H1 (cell line): ENCODE data around the gene LSM10. TPM values are rescaled to one million over a fixed set of nuclear protein-coding genes. Genes with fewer than 3 reads are reported as not detected.

Source experiments
- CTCF ChIA-PET: fragments of 300-600 bp; sonication (Branson Sonifier 250); formaldehyde crosslinking; loops from one replicate; lab custom pipeline; 2021; ENCODE audit not compliant: partially characterized antibody; lab: Charles Lee
- POLR2A ChIA-PET: fragments of 300-600 bp; sonication (Branson Sonifier 250); formaldehyde crosslinking; loops from one replicate; lab custom pipeline; 2021; ENCODE audit warnings: inconsistent platforms; ENCODE audit not compliant: partially characterized antibody; lab: Charles Lee
- DNase-seq, 2 experiments: peaks; one replicate each; pipeline versions ENCODE4 v3.0.0 to v3.0.0-alpha.2; 2010 to 2022; ENCODE audit warnings: low spot score in 2 of 2, low read depth in 1 of 2, mixed read lengths in 1 of 2
- FAIRE-seq: peaks from 2 replicates; lab custom pipeline; 2011; peaks lifted over from hg19 to GRCh38; lab: Jason Lieb, UNC
- H2AFZ ChIP-seq: 2 replicates; pipeline ENCODE4 v1.8.1; 2012; ENCODE audit warnings: low read length, inconsistent platforms
- H2AK5ac ChIP-seq: 2 replicates; pipeline ENCODE4 v1.6.1; 2013; ENCODE audit warnings: low read depth, low read length
- H2BK120ac ChIP-seq: replicated peaks from 2 replicates; pipeline ENCODE3; 2013; ENCODE audit warnings: low read depth, low read length, inconsistent platforms
- H2BK12ac ChIP-seq: 2 replicates; pipeline ENCODE4 v1.6.1; 2013; ENCODE audit warnings: low read depth, low read length
- H2BK15ac ChIP-seq: 2 replicates; pipeline ENCODE4 v1.6.1; 2013; ENCODE audit warnings: low read length
- H2BK20ac ChIP-seq: 2 replicates; pipeline ENCODE4 v1.6.1; 2013; ENCODE audit warnings: low read length
- H2BK5ac ChIP-seq: 2 replicates; pipeline ENCODE4 v1.6.1; 2013; ENCODE audit warnings: low read depth, low read length
- H3K14ac ChIP-seq: 2 replicates; pipeline ENCODE4 v1.6.1; 2013; ENCODE audit warnings: inconsistent platforms; ENCODE audit not compliant: insufficient read length
- H3K18ac ChIP-seq: 2 replicates; pipeline ENCODE4 v1.6.1; 2013; ENCODE audit warnings: low read length; ENCODE audit errors: extremely low read depth
- H3K23ac ChIP-seq: 2 replicates; pipeline ENCODE4 v1.6.1; 2013; ENCODE audit warnings: inconsistent platforms; ENCODE audit not compliant: insufficient read length
- H3K23me2 ChIP-seq: 2 replicates; pipeline ENCODE4 v1.6.1; 2013; ENCODE audit warnings: low read depth, low read length
- H3K27ac ChIP-seq: 2 replicates; pipeline ENCODE4 v1.6.1; 2011; ENCODE audit warnings: low read depth, low read length, inconsistent platforms
- H3K27me3 ChIP-seq, 4 experiments: replicated peaks in 1 of 4; 1 replicate in 1 of 4; 2 replicates in 3 of 4; pipeline versions ENCODE4 v1.6.1 to v1.8.1; 2011 to 2013; ENCODE audit warnings: low read length in 3 of 4, mild to moderate bottlenecking in 3 of 4, inconsistent platforms in 2 of 4, mixed read lengths in 2 of 4, moderate library complexity in 1 of 4; ENCODE audit not compliant: control insufficient read depth in 3 of 4, insufficient read depth in 3 of 4; ENCODE audit errors: extremely low read depth in 1 of 4
- H3K36me3 ChIP-seq, 4 experiments: 2 replicates each; pipeline versions ENCODE4 v1.6.1 to v1.8.1; 2011 to 2013; ENCODE audit warnings: mild to moderate bottlenecking in 4 of 4, low read length in 3 of 4, moderate library complexity in 2 of 4, control low read depth in 1 of 4, inconsistent platforms in 1 of 4; ENCODE audit not compliant: insufficient read depth in 4 of 4, control insufficient read depth in 2 of 4
- H3K4ac ChIP-seq: replicated peaks from 2 replicates; pipeline ENCODE3; 2013; ENCODE audit warnings: low read length, low read depth, mixed read lengths, inconsistent platforms; ENCODE audit not compliant: insufficient read length
- H3K4me1 ChIP-seq, 4 experiments: replicated peaks in 1 of 4; 1 replicate in 1 of 4; 2 replicates in 3 of 4; pipeline versions ENCODE4 v1.6.1 to v1.8.1; 2011 to 2013; ENCODE audit warnings: low read length in 3 of 4, inconsistent platforms in 2 of 4, mixed read lengths in 1 of 4; ENCODE audit not compliant: insufficient read depth in 4 of 4, control insufficient read depth in 3 of 4
- H3K4me2 ChIP-seq, 2 experiments: 2 replicates each; pipeline versions ENCODE4 v1.6.1 to v1.8.1; 2011 to 2013; ENCODE audit warnings: low read depth in 2 of 2, low read length in 2 of 2, control low read depth in 1 of 2, inconsistent platforms in 1 of 2, mild to moderate bottlenecking in 1 of 2; ENCODE audit not compliant: insufficient read depth in 1 of 2
- H3K4me3 ChIP-seq, 4 experiments: fragments of 200-600, 300-600 bp in 1 of 4; sonication (generic), shearing (Covaris generic), sonication (Bioruptor Twin) in 1 of 4; 2 replicates each; pipeline versions ENCODE4 v1.5.1 to v1.8.1; 2011 to 2016; ENCODE audit warnings: low read length in 4 of 4, low read depth in 3 of 4, control low read depth in 2 of 4, inconsistent platforms in 2 of 4, mild to moderate bottlenecking in 2 of 4, mixed read lengths in 1 of 4, moderate library complexity in 1 of 4; ENCODE audit not compliant: insufficient read depth in 2 of 4; ENCODE audit errors: extremely low read depth in 1 of 4
- H3K56ac ChIP-seq: replicated peaks from 2 replicates; pipeline ENCODE3; 2013; ENCODE audit warnings: low read depth, mild to moderate bottlenecking, mixed read lengths, low read length, inconsistent platforms; ENCODE audit not compliant: insufficient read length
- H3K79me1 ChIP-seq: 2 replicates; pipeline ENCODE4 v1.6.1; 2013; ENCODE audit warnings: low read depth, low read length, control low read depth
- H3K79me2 ChIP-seq, 2 experiments: 2 replicates each; pipeline versions ENCODE4 v1.6.1 to v1.8.1; 2012 to 2013; ENCODE audit warnings: low read length in 2 of 2, mild to moderate bottlenecking in 2 of 2, inconsistent platforms in 1 of 2; ENCODE audit not compliant: insufficient read depth in 2 of 2, control insufficient read depth in 1 of 2
- H3K9ac ChIP-seq, 4 experiments: replicated peaks in 1 of 4; 1 replicate in 1 of 4; 2 replicates in 3 of 4; pipeline versions ENCODE4 v1.6.1 to v1.8.1; 2011 to 2013; ENCODE audit warnings: low read depth in 3 of 4, low read length in 3 of 4, control low read depth in 2 of 4, mild to moderate bottlenecking in 2 of 4, moderate library complexity in 2 of 4, inconsistent platforms in 1 of 4; ENCODE audit errors: extremely low read depth in 1 of 4
- H3K9me3 ChIP-seq, 2 experiments: 2 replicates each; pipeline versions ENCODE4 v1.6.1 to v1.8.1; 2012 to 2013; ENCODE audit warnings: mild to moderate bottlenecking in 2 of 2, moderate library complexity in 2 of 2, control low read depth in 1 of 2, inconsistent platforms in 1 of 2, low read depth in 1 of 2, low read length in 1 of 2, mixed read lengths in 1 of 2; ENCODE audit not compliant: insufficient read depth in 2 of 2
- H4K20me1 ChIP-seq, 2 experiments: replicated peaks in 1 of 2; 2 replicates each; pipeline versions ENCODE3 to v1.8.1; 2011 to 2013; ENCODE audit warnings: inconsistent platforms in 2 of 2, low read length in 2 of 2, mild to moderate bottlenecking in 1 of 2; ENCODE audit not compliant: insufficient read depth in 2 of 2, control insufficient read depth in 1 of 2
- H4K5ac ChIP-seq: 2 replicates; pipeline ENCODE4 v1.6.1; 2013; ENCODE audit warnings: low read length, low read depth, mixed read lengths, inconsistent platforms; ENCODE audit not compliant: insufficient read length
- H4K8ac ChIP-seq: 2 replicates; pipeline ENCODE4 v1.8.0; 2013; ENCODE audit warnings: mild to moderate bottlenecking, moderate library complexity, low read length, inconsistent platforms; ENCODE audit not compliant: insufficient read depth; ENCODE audit errors: extremely low read depth
- H4K91ac ChIP-seq: replicated peaks from 2 replicates; pipeline ENCODE3; 2013; ENCODE audit warnings: low read length, mixed read lengths, inconsistent platforms; ENCODE audit not compliant: insufficient read length
- BRCA1 ChIP-seq: IDR thresholded peaks from 2 replicates; pipeline ENCODE4 v1.6.1; 2012; ENCODE audit warnings: low read depth, low read length, improper control_type of control experiment
- CBX5 ChIP-seq: fragments of 300-800, 300-1000 bp; sonication (generic); IDR thresholded peaks from 2 replicates; pipeline ENCODE4 v1.7.1; 2016; ENCODE audit warnings: antibody characterized with exemption, low read length, low read depth
- CTBP2 ChIP-seq: IDR thresholded peaks from 2 replicates; pipeline ENCODE4 v1.7.0; 2011; ENCODE audit warnings: borderline replicate concordance, mild to moderate bottlenecking, moderate library complexity, mixed read lengths, low read length; ENCODE audit not compliant: insufficient read depth, insufficient read length
- RNF2 ChIP-seq: fragments of 200-900, 300-1000 bp; sonication (generic); IDR thresholded peaks from 2 replicates; pipeline ENCODE4 v1.7.1; 2016; ENCODE audit warnings: borderline replicate concordance, low read depth, mild to moderate bottlenecking, antibody characterized with exemption, low read length; ENCODE audit not compliant: poor library complexity, severe bottlenecking; ENCODE audit errors: missing control alignments
- WGBS, 2 experiments: shearing (Covaris generic) in 1 of 2; methylation state at CpG; one replicate each; pipeline versions ENCODE4 v1.1.6 to v1.1.7; 2013 to 2015; ENCODE audit warnings: low lambda C conversion rate in 2 of 2, mixed read lengths in 2 of 2, inconsistent platforms in 1 of 2, low coverage in 1 of 2, missing lambda C conversion rate in 1 of 2; ENCODE audit not compliant: insufficient replicate concordance in 2 of 2, insufficient coverage in 1 of 2, insufficient read length in 1 of 2; ENCODE audit errors: extremely low coverage in 1 of 2, missing lambda C conversion rate in 1 of 2; 5-methylcytosine and 5-hydroxymethylcytosine counted together
- polyA plus RNA-seq, 7 experiments: library from polyadenylated mRNA; depleted of rRNA in 3 of 7; stranded (reverse) in 5 of 7; unstranded in 2 of 7; fragments of >200 nt in 5 of 7; fragments of 200-250 nt in 2 of 7; gene quantifications; 1 replicate in 5 of 7; 2 replicates in 1 of 7; 4 replicates in 1 of 7; pipeline versions ENCODE4 v1.2.1 to v1.2.3, GENCODE V29; 2011 to 2013; ENCODE audit warnings: missing spikeins in 2 of 7, mixed read lengths in 2 of 7
- total RNA-seq: library from RNA; stranded (reverse); fragmentation: NEBNext Ultra II Directional; extraction: Animal tissue kit (Norgen Biotek cat#: 25700); gene quantifications from 2 replicates; pipeline ENCODE4 v1.2.1, GENCODE V29; 2021

LSM10 gene
- total and polyA plus RNA-seq, 2 of the 8 experiments (the other 6 are each of a cell fraction or from before 2014, with no cell fraction given), result 59.5 to 140 TPM

- no peak overlapping the region for H3K9ac ChIP-seq
- no peaks in the 10 kb centered on the region for H3K9me3 ChIP-seq
- H2BK15ac ChIP-seq, result no peak overlapping the region
- H3K14ac ChIP-seq, result no peak overlapping the region
- H2BK120ac ChIP-seq, result no peak overlapping the region
- H4K8ac ChIP-seq, result no peak overlapping the region
- peaks cover 11% of the 10 kb centered on the region for H3K23me2 ChIP-seq
- FAIRE-seq, result no peak
- H3K27ac ChIP-seq, result no peak overlapping the region
- H3K18ac ChIP-seq, result no peak overlapping the region; the same call in 1 of the 2 replicates
- WGBS, 2 experiments, result 90% methylated on average over 7 of the region's 7 CpGs; no CpG with 5 or more reads in 1 of the 2 experiments
- no peaks in the 10 kb centered on the region for H3K27me3 ChIP-seq
- H3K23ac ChIP-seq, result no peak overlapping the region
- no peak overlapping the region for H2AK5ac ChIP-seq
- peak overlapping the region; percentile 87 to 98 for H3K4me2 ChIP-seq
- H3K4me3 ChIP-seq, result peak overlapping the region in 2 of 4 experiments; percentile 73 to 80; a peak in 3 of 8 replicates
- H3K79me1 ChIP-seq, result peaks cover 3% of the 10 kb centered on the region; the same call in 1 of the 2 replicates
- ChIA-PET POLR2A (interaction anchor here (0.8 to 6.2 kb wide), 8 partner anchors 14 to 1675 kb away, joined by 3 to 36 read pairs (median 3); partner anchors contain the start of gene EVA1B), CTCF (interaction anchor here (1.1 to 3.6 kb wide), 6 partner anchors 11 to 174 kb away, joined by 3 to 28 read pairs (median 4); partner anchors contain the start of gene THRAP3)
- no peak overlapping the region for H2BK12ac ChIP-seq
- H3K56ac ChIP-seq, result no peak overlapping the region
- peaks cover 0 to 6% (median 5%) of the 10 kb centered on the region in 4 experiments; a peak in 6 of 8 replicates for H3K36me3 ChIP-seq
- no peak overlapping the region for H4K91ac ChIP-seq
- H3K4me1 ChIP-seq, result peaks cover 0 to 12% (median 11%) of the 10 kb centered on the region in 4 experiments; a peak in 5 of 7 replicates
- no peak overlapping the region for H4K5ac ChIP-seq
- DNase-seq, result no peak
- H3K4ac ChIP-seq, result no peak overlapping the region
- no peak overlapping the region for H2AFZ ChIP-seq
- peaks cover 0 to 6% of the 10 kb centered on the region in 2 experiments for H4K20me1 ChIP-seq
- H2BK5ac ChIP-seq, result no peak overlapping the region
- TF ChIP-seq RNF2 (no peak), BRCA1 (no peak), CBX5 (no peak), CTBP2 (no peak)
- H3K79me2 ChIP-seq, result peaks cover 0 to 11% of the 10 kb centered on the region in 2 experiments; a peak in 3 of 4 replicates
- H2BK20ac ChIP-seq, result no peak overlapping the region
Observed at GRCh38 chr1:36398370-36398977, 766 bp upstream of the LSM10 start.
